Endothelial cell of umbilical vein (primary cell): ENCODE results near the gene MOK. TPM values are rescaled to one million over a fixed set of nuclear protein-coding genes. Genes with fewer than 3 reads are reported as not detected.

Source experiments
- BruUV-seq: library from RNA; stranded (reverse); fragments of 400-500 nt; replicated peaks from 2 replicates; lab custom pipeline; 2021; lab: Mats Ljungman, UMichigan
- CTCF ChIA-PET: fragments of 300-600, 350-600 bp; sonication (Branson Sonifier 250); formaldehyde crosslinking; loops from one replicate; lab custom pipeline; 2021; ENCODE audit warnings: antibody characterized with exemption, inconsistent platforms; lab: Charles Lee
- POLR2A ChIA-PET: fragments of 300-600, 350-600 bp; sonication (Branson Sonifier 250); formaldehyde crosslinking; loops from one replicate; lab custom pipeline; 2021; ENCODE audit warnings: antibody characterized with exemption, inconsistent platforms; lab: Charles Lee
- DNase-seq: peaks from one replicate; pipeline ENCODE4 v3.0.0-alpha.2; 2011; ENCODE audit warnings: low read depth, low spot score
- FAIRE-seq: peaks from 2 replicates; lab custom pipeline; 2011; peaks lifted over from hg19 to GRCh38; lab: Jason Lieb, UNC
- H2AFZ ChIP-seq: 2 replicates; pipeline ENCODE4 v1.6.0; 2012; ENCODE audit warnings: low read depth, low read length, control low read depth, inconsistent platforms
- H3K27ac ChIP-seq: 2 replicates; pipeline ENCODE4 v1.5.1; 2011; ENCODE audit warnings: low read depth, mild to moderate bottlenecking, control low read depth, low read length, moderate library complexity; ENCODE audit not compliant: insufficient read depth
- H3K27me3 ChIP-seq, 2 experiments: 2 replicates each; pipeline versions ENCODE4 v1.6.0 to v1.6.1; 2011; ENCODE audit warnings: low read length in 2 of 2, mixed read lengths in 1 of 2; ENCODE audit not compliant: control insufficient read depth in 2 of 2, insufficient read depth in 2 of 2
- H3K36me3 ChIP-seq, 2 experiments: 2 replicates in 1 of 2; 3 replicates in 1 of 2; pipeline ENCODE4 v1.5.1; 2011; ENCODE audit warnings: low read length in 2 of 2, mild to moderate bottlenecking in 1 of 2, moderate library complexity in 1 of 2; ENCODE audit not compliant: control insufficient read depth in 2 of 2, insufficient read depth in 2 of 2; ENCODE audit errors: extremely low read depth in 1 of 2
- H3K4me1 ChIP-seq: 3 replicates; pipeline ENCODE4 v1.5.1; 2011; ENCODE audit warnings: mild to moderate bottlenecking, low read length; ENCODE audit not compliant: control insufficient read depth, insufficient read depth; ENCODE audit errors: extremely low read depth
- H3K4me2 ChIP-seq: 2 replicates; pipeline ENCODE4 v1.6.1; 2011; ENCODE audit warnings: low read length, control low read depth, mixed read lengths; ENCODE audit not compliant: insufficient read depth
- H3K4me3 ChIP-seq, 3 experiments: fragments of 200-600 bp in 1 of 3; sonication (generic), shearing (Covaris generic) in 1 of 3; replicated peaks in 1 of 3; 2 replicates each; pipeline ENCODE4 v1.5.1; 2011 to 2016; ENCODE audit warnings: control low read depth in 3 of 3, low read length in 3 of 3, mild to moderate bottlenecking in 2 of 3, inconsistent platforms in 1 of 3, low read depth in 1 of 3, moderate library complexity in 1 of 3; ENCODE audit not compliant: insufficient read depth in 1 of 3
- H3K79me2 ChIP-seq: 2 replicates; pipeline ENCODE4 v1.6.0; 2012; ENCODE audit warnings: low read length, inconsistent platforms; ENCODE audit not compliant: control insufficient read depth, insufficient read depth
- H3K9ac ChIP-seq: replicated peaks from 2 replicates; pipeline ENCODE3; 2011; ENCODE audit warnings: low read length, control low read depth; ENCODE audit not compliant: insufficient read depth; ENCODE audit errors: extremely low read depth
- H3K9me1 ChIP-seq: replicated peaks from 3 replicates; pipeline ENCODE4 v1.6.0; 2011; ENCODE audit warnings: mild to moderate bottlenecking, low read length; ENCODE audit not compliant: control insufficient read depth, insufficient read depth; ENCODE audit errors: extremely low read depth
- H3K9me3 ChIP-seq: replicated peaks from 2 replicates; pipeline ENCODE4 v1.5.1; 2012; ENCODE audit warnings: low read length, inconsistent platforms; ENCODE audit not compliant: control insufficient read depth, insufficient read depth
- H4K20me1 ChIP-seq: replicated peaks from 2 replicates; pipeline ENCODE3; 2011; ENCODE audit warnings: mild to moderate bottlenecking, low read length; ENCODE audit not compliant: control insufficient read depth, insufficient read depth; ENCODE audit errors: extremely low read depth
- CTCF ChIP-seq, 2 donors: IDR thresholded peaks; 1 replicate in 1 of 2; 2 replicates in 1 of 2; pipeline ENCODE4 v1.5.1; 2011; ENCODE audit warnings: low read length in 2 of 2, mild to moderate bottlenecking in 2 of 2, moderate library complexity in 2 of 2, control low read depth in 1 of 2, inconsistent platforms in 1 of 2, low read depth in 1 of 2; ENCODE audit not compliant: insufficient read depth in 1 of 2; ENCODE audit errors: extremely low read depth in 1 of 2
- EZH2 ChIP-seq: IDR thresholded peaks from 2 replicates; pipeline ENCODE4 v1.6.1; 2012; ENCODE audit warnings: borderline replicate concordance, low read depth, mild to moderate bottlenecking, moderate library complexity, low read length, inconsistent platforms; ENCODE audit not compliant: severe bottlenecking
- FOS ChIP-seq: IDR thresholded peaks from 2 replicates; pipeline ENCODE4 v1.6.1; 2011; ENCODE audit warnings: mild to moderate bottlenecking, low read length, moderate library complexity, borderline replicate concordance; ENCODE audit not compliant: insufficient read depth
- GATA2 ChIP-seq: IDR thresholded peaks from 2 replicates; pipeline ENCODE4 v1.7.0; 2011; ENCODE audit warnings: low read depth, mild to moderate bottlenecking, moderate library complexity, mixed read lengths, low read length; ENCODE audit not compliant: insufficient read length, insufficient read depth
- JUN ChIP-seq: IDR thresholded peaks from 2 replicates; pipeline ENCODE4 v1.6.1; 2011; ENCODE audit warnings: borderline replicate concordance, low read depth; ENCODE audit not compliant: insufficient read length, insufficient read depth
- MAX ChIP-seq: IDR thresholded peaks from 2 replicates; pipeline ENCODE4 v1.6.1; 2011; ENCODE audit not compliant: insufficient read depth, insufficient read length
- MYC ChIP-seq: IDR thresholded peaks from one replicate; pipeline ENCODE4 v1.6.1; 2011; ENCODE audit warnings: mild to moderate bottlenecking, low read depth, low read length
- POLR2A ChIP-seq: IDR thresholded peaks from 2 replicates; pipeline ENCODE4 v1.6.1; 2012; ENCODE audit warnings: low read depth, mild to moderate bottlenecking, control low read depth, low read length
- POLR2AphosphoS5 ChIP-seq: IDR thresholded peaks from 2 replicates; pipeline ENCODE4 v1.6.1; 2012; ENCODE audit warnings: low read depth, mild to moderate bottlenecking, control low read depth, low read length, moderate library complexity; ENCODE audit not compliant: insufficient read depth
- dilution Hi-C: fragments of 300-500 bp; cut with MboI; formaldehyde crosslinking; loops from one replicate; pipeline ENCODE4 v1.15.0; 2019; ENCODE audit warnings: low sequenced_read_pairs; ENCODE audit not compliant: extremely low pct_ligation_motif_present
- intact Hi-C: fragments of 100-400 bp; cut with micrococcal nuclease; formaldehyde crosslinking; loops from one replicate; pipeline ENCODE4 v1.10.0; 2022
- polyA plus RNA-seq, 4 experiments: library from polyadenylated mRNA; depleted of rRNA in 3 of 4; stranded (reverse) in 3 of 4; unstranded in 1 of 4; fragments of >200 nt; gene quantifications; 2 replicates each; pipeline versions ENCODE4 v1.2.1 to v1.2.3, GENCODE V29; 2011 to 2012; ENCODE audit warnings: missing spikeins in 1 of 4
- total RNA-seq: library from RNA; stranded (reverse); gene quantifications from 2 replicates; pipeline ENCODE4 v1.2.3, GENCODE V29; 2021

Gene MOK
- total and polyA plus RNA-seq, 2 donors (not counting 3 experiments of a cell fraction or from before 2014, with no cell fraction given) = 6.1 to 8.6 TPM

GRCh38 chr14:102239231-102239630, 65.7 kb downstream of the MOK start:
- Histone ChIP-seq H3K4me2 (no peak overlapping the region), H4K20me1 (no peaks in the 10 kb centered on the region), H3K4me3 (no peak overlapping the region), H3K9me1 (no peaks in the 10 kb centered on the region), H3K36me3 (no peaks in the 10 kb centered on the region), H3K9me3 (no peaks in the 10 kb centered on the region), H3K79me2 (no peaks in the 10 kb centered on the region), H3K4me1 (peaks cover 3% of the 10 kb centered on the region), H3K9ac (no peak overlapping the region), H3K27ac (no peak overlapping the region), H3K27me3 (no peaks in the 10 kb centered on the region), H2AFZ (no peak overlapping the region)
- CTCF ChIA-PET = interaction anchor here (4.1 kb wide), 1 partner anchor 75 kb away, joined by 32 read pairs; no protein-coding TSS in a partner anchor
- intact Hi-C loops = loop anchor here (10.0 kb wide), 1 partner anchor 276 kb away; no protein-coding TSS in a partner anchor
- FAIRE-seq (no peak), DNase-seq (no peak)
- POLR2A ChIA-PET = no interaction called here
- dilution Hi-C loops = no loop called here
- no TSS peak for BruUV-seq
- TF ChIP-seq JUN = no peak
- TF ChIP-seq POLR2AphosphoS5 = no peak
- no peak for TF ChIP-seq MYC
- TF ChIP-seq POLR2A = no peak
- no peak for TF ChIP-seq EZH2
- no peak for TF ChIP-seq MAX
- TF ChIP-seq GATA2 = no peak
- TF ChIP-seq FOS = no peak
- no peak for TF ChIP-seq CTCF (IDR thresholded peaks at IDR 0.05; ENCODE audit: extremely low read depth in 1 of 2, insufficient read depth in 1 of 2, low read depth in 1 of 2, low read length in 2 of 2)
